Activated B cell treated with CpG ODN at 0.5 μM for 24 hours (primary cell): ENCODE data around the gene ACBD3. TPM values are rescaled to one million over a fixed set of nuclear protein-coding genes. Genes with fewer than 3 reads are reported as not detected.

Experiments
- ATAC-seq: fragments of 200-7000 bp; cut with Tn5 transposase; one replicate; pipeline ENCODE4 v1.10.0; 2021; ENCODE audit warnings: low read depth, mild to moderate bottlenecking, moderate library complexity
- CTCF ChIA-PET: fragments of 350-600 bp; sonication (Branson Sonifier 250); formaldehyde crosslinking; loops from one replicate; lab custom pipeline; 2021; ENCODE audit warnings: antibody characterized with exemption; lab: Charles Lee
- POLR2A ChIA-PET: fragments of 350-600 bp; sonication (Branson Sonifier 250); formaldehyde crosslinking; loops from one replicate; lab custom pipeline; 2021; ENCODE audit warnings: antibody characterized with exemption; lab: Charles Lee
- DNase-seq: peaks from one replicate; pipeline ENCODE4 v3.0.0; 2022
- H3K27ac Mint-ChIP-seq: one replicate; pipeline ENCODE4 v1.8.0; 2020; ENCODE audit warnings: mixed read lengths
- H3K27me3 Mint-ChIP-seq: one replicate; pipeline ENCODE4 v1.8.0; 2021; ENCODE audit warnings: mixed read lengths
- H3K36me3 Mint-ChIP-seq: one replicate; pipeline ENCODE4 v1.8.0; 2021; ENCODE audit warnings: low read depth, mixed read lengths
- H3K4me1 Mint-ChIP-seq: one replicate; pipeline ENCODE4 v1.8.0; 2021; ENCODE audit warnings: mixed read lengths
- H3K4me3 Mint-ChIP-seq: one replicate; pipeline ENCODE4 v1.8.0; 2020; ENCODE audit warnings: mild to moderate bottlenecking, mixed read lengths
- H3K9me3 Mint-ChIP-seq: one replicate; pipeline ENCODE4 v1.8.0; 2020; ENCODE audit warnings: mixed read lengths
- CTCF ChIP-seq: fragments of 200-600 bp; IDR thresholded peaks from one replicate; pipeline ENCODE4 v1.8.0; 2022; ENCODE audit warnings: antibody characterized with exemption, mild to moderate bottlenecking
- intact Hi-C: fragments of 100-400 bp; cut with micrococcal nuclease; formaldehyde crosslinking; loops from one replicate; pipeline ENCODE4 v1.15.1; 2024
- total RNA-seq: library from RNA; stranded (reverse); gene quantifications from 2 replicates; pipeline ENCODE4 v1.2.3, GENCODE V29; 2022

ACBD3 gene
- total RNA-seq, 1 donor from 2014 or later, result 38.6 TPM

- intact Hi-C loops, result loop anchor here (10.0 kb wide), 1 partner anchor 546 kb away; no protein-coding TSS in a partner anchor
- no peak for DNase-seq
- no peaks in the 10 kb centered on the region for H3K27me3 Mint-ChIP-seq
- peak overlapping the region; percentile 41 for H3K4me3 Mint-ChIP-seq
- peaks cover 6% of the 10 kb centered on the region for H3K36me3 Mint-ChIP-seq
- H3K27ac Mint-ChIP-seq, result peak overlapping the region; percentile 99
- TF ChIP-seq CTCF, result no peak
- peaks cover 96% of the 10 kb centered on the region for H3K4me1 Mint-ChIP-seq
- ChIA-PET POLR2A (interaction anchor here (0.6 to 4.4 kb wide), 13 partner anchors 18 to 278 kb away, joined by 3 to 25 read pairs (median 5); partner anchors contain the start of genes ACBD3, H3-3A and SDE2), CTCF (interaction anchor here (0.7 to 6.8 kb wide), 7 partner anchors 8 to 205 kb away, joined by 3 to 209 read pairs (median 3); partner anchors contain the start of gene MIXL1)
- peaks cover 2% of the 10 kb centered on the region for H3K9me3 Mint-ChIP-seq
- ATAC-seq, result no peak
These were observed 58.0 kb downstream of the ACBD3 start for GRCh38 chr1:226128487-226129075.

- Mint-ChIP-seq H3K4me1 (peaks cover 91% of the 10 kb centered on the region), H3K4me3 (peak overlapping the region; percentile 82), H3K27me3 (no peaks in the 10 kb centered on the region), H3K9me3 (no peaks in the 10 kb centered on the region), H3K27ac (peak overlapping the region; percentile 99), H3K36me3 (peaks cover 6% of the 10 kb centered on the region)
- intact Hi-C loops, result loop anchor here (1.0 to 10.0 kb wide), 3 partner anchors 32 to 548 kb away; partner anchors contain the start of gene ACBD3
- ChIA-PET POLR2A (interaction anchor here (0.6 to 4.4 kb wide), 13 partner anchors 17 to 743 kb away, joined by 3 to 26 read pairs (median 6); partner anchors contain the start of genes ACBD3, H3-3A, LIN9 and PSEN2), CTCF (interaction anchor here (0.9 to 6.8 kb wide), 11 partner anchors 15 to 253 kb away, joined by 3 to 209 read pairs (median 23); no protein-coding TSS in a partner anchor)
- TF ChIP-seq CTCF, result no peak
- no peak for DNase-seq
- ATAC-seq, result peak; percentile 1
These were observed 59.5 kb downstream of the ACBD3 start for GRCh38 chr1:226126824-226127569.

- no peak for TF ChIP-seq CTCF
- H3K36me3 Mint-ChIP-seq, result peaks cover 6% of the 10 kb centered on the region
- H3K4me1 Mint-ChIP-seq, result peaks cover 83% of the 10 kb centered on the region
- H3K27me3 Mint-ChIP-seq, result no peaks in the 10 kb centered on the region
- ATAC-seq, result no peak
- no peak for DNase-seq
- H3K27ac Mint-ChIP-seq, result peak overlapping the region; percentile 99
- no peaks in the 10 kb centered on the region for H3K9me3 Mint-ChIP-seq
- intact Hi-C loops, result loop anchor here (1.0 to 10.0 kb wide), 8 partner anchors 7 to 549 kb away; partner anchors contain the start of gene PARP1
- ChIA-PET POLR2A (interaction anchor here (0.8 to 4.4 kb wide), 20 partner anchors 9 to 281 kb away, joined by 3 to 26 read pairs (median 8); partner anchors contain the start of genes ACBD3, H3-3A and SDE2), CTCF (interaction anchor here (0.6 to 6.8 kb wide), 46 partner anchors 7 to 701 kb away, joined by 3 to 209 read pairs (median 4); partner anchors contain the start of genes H3-3A, LIN9, MIXL1 and PARP1)
- H3K4me3 Mint-ChIP-seq, result no peak overlapping the region
These were observed 60.7 kb downstream of the ACBD3 start for GRCh38 chr1:226125831-226126230.

- ChIA-PET POLR2A (interaction anchor here (0.8 to 4.4 kb wide), 16 partner anchors 10 to 281 kb away, joined by 3 to 26 read pairs (median 10); partner anchors contain the start of genes ACBD3, H3-3A and SDE2), CTCF (interaction anchor here (0.6 to 6.8 kb wide), 45 partner anchors 8 to 508 kb away, joined by 3 to 209 read pairs (median 5); partner anchors contain the start of genes H3-3A, LIN9, MIXL1 and PARP1)
- DNase-seq (peak; percentile 85), ATAC-seq (no peak)
- Mint-ChIP-seq H3K36me3 (peaks cover 2% of the 10 kb centered on the region), H3K4me3 (peak overlapping the region; percentile 62), H3K27me3 (no peaks in the 10 kb centered on the region), H3K9me3 (no peaks in the 10 kb centered on the region), H3K27ac (peak overlapping the region; percentile 87), H3K4me1 (peaks cover 85% of the 10 kb centered on the region)
- TF ChIP-seq CTCF, result peak; percentile 48
- intact Hi-C loops, result loop anchor here (1.0 to 10.0 kb wide), 7 partner anchors 8 to 550 kb away; partner anchors contain the start of gene PARP1
These were observed 61.4 kb downstream of the ACBD3 start for GRCh38 chr1:226125097-226125630.
